Measurements from ENCODE around the gene CNTLN.

DNA sequence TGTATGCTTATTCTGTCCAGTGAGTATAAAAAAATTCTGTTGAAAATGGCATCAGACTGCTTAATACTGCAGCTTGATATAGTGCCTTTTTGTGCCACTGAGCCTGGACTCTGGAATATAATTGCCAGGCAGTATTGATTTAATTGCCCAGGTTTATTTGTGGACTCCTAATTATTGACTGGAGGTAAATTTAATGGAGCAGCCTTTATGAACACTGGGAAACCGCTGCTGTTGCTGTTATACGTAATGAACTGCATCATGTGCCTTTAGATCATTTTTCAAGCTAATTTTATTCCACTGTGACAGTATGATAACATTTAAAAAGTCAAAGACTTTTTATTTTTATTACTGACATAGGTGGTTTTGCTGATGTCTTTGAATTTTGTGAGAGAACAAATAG is 353.8 kb downstream of the CNTLN start:
- TF ChIP-seq POLR2A (IDR thresholded peaks at IDR 0.05) (no peak), POLR2AphosphoS5 (IDR thresholded peaks at IDR 0.05) (no peak), CTCF (IDR thresholded peaks at IDR 0.05) (no peak)
